HG03575 (cell line): Measurements from ENCODE around the gene RPL18A.
"Not testable (repeated sequence)": the region's sequence is repeated elsewhere in the genome, so short reads cannot be mapped to it uniquely, and the experiment has no call there.

Experiments
- ATAC-seq: cut with Tn5 transposase; IDR thresholded peaks from one replicate; pipeline ENCODE4 v1.9.1; 2021; ENCODE audit not compliant: unreplicated experiment, insufficient number of reproducible peaks, low FRiP score; ENCODE audit errors: extremely low read depth

The RPL18A gene

GRCh38 chr19:17887221-17887620 lies 27.5 kb downstream of the RPL18A start:
- ATAC-seq: not testable (repeated sequence)

- no peak for ATAC-seq
These were observed 28.6 kb downstream of the RPL18A start for GRCh38 chr19:17888260-17888659.

GRCh38 chr19:17889609-17890214 lies 30.0 kb downstream of the RPL18A start:
- no peak for ATAC-seq

GRCh38 chr19:17893766-17894165 lies 34.1 kb downstream of the RPL18A start:
- no peak for ATAC-seq

- ATAC-seq: no peak
These were observed 43.0 kb downstream of the RPL18A start for GRCh38 chr19:17902701-17903100.

GRCh38 chr19:17908244-17908643 lies 48.5 kb downstream of the RPL18A start:
- ATAC-seq: no peak

- no peak for ATAC-seq
These were observed 49.5 kb downstream of the RPL18A start for GRCh38 chr19:17909003-17909732.

- no peak for ATAC-seq
These were observed 51.2 kb downstream of the RPL18A start for GRCh38 chr19:17910791-17911360.
